ENCODE results near the gene SCN11A.

- TF ChIP-seq POLR2A (IDR thresholded peaks at IDR 0.05; ENCODE audit: low read length) = no peak
- no peak for TF ChIP-seq GATA1 (IDR thresholded peaks at IDR 0.05; ENCODE audit: low read depth, low read length)
Measured at GRCh38 chr3:39065197-39065596, 13.5 kb upstream of the SCN11A start.
